ENCODE results near the gene GABARAP.

Gene GABARAP

DNA sequence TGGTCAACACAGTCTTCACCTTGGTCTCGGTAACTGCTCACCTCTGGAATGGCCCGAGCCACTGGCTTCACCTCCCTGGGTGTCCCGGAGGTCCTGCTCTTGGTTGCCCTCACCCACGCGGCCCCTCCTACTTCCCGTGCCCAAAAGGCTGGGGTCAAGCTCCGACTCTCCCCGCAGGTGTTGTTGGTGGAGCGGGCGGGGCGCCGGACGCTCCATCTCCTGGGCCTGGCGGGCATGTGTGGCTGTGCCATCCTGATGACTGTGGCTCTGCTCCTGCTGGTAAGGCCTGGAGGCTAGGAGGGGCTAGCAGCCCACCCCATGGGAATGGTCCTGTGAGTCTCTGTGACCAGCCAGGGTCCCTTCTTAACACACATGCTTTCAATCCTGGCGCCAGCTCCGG, 42.7 kb upstream of the GABARAP start:
- H3K27ac ChIP-seq = no peak overlapping the region
- no peak for DNase-seq
- H3K36me3 ChIP-seq = no peaks in the 10 kb centered on the region
- no peak overlapping the region for H3K4me3 ChIP-seq (ENCODE audit: low read depth, low read length)
- H3K27me3 ChIP-seq (ENCODE audit: insufficient read depth, low read depth, severe bottlenecking) = no peaks in the 10 kb centered on the region
- H3K9me3 ChIP-seq (ENCODE audit: severe bottlenecking) = no peaks in the 10 kb centered on the region
- no peak for TF ChIP-seq CTCF (IDR thresholded peaks at IDR 0.05; ENCODE audit: low read depth, low read length)

GRCh38 chr17:7283471-7284216, 41.4 kb upstream of the GABARAP start:
- H3K36me3 ChIP-seq = no peaks in the 10 kb centered on the region
- DNase-seq = no peak
- H3K9me3 ChIP-seq (ENCODE audit: severe bottlenecking) = no peaks in the 10 kb centered on the region
- no peaks in the 10 kb centered on the region for H3K27me3 ChIP-seq (ENCODE audit: insufficient read depth, low read depth, severe bottlenecking)
- H3K4me3 ChIP-seq (ENCODE audit: low read depth, low read length) = no peak overlapping the region
- no peak for TF ChIP-seq CTCF (IDR thresholded peaks at IDR 0.05; ENCODE audit: low read depth, low read length)
- H3K27ac ChIP-seq = no peak overlapping the region

DNA sequence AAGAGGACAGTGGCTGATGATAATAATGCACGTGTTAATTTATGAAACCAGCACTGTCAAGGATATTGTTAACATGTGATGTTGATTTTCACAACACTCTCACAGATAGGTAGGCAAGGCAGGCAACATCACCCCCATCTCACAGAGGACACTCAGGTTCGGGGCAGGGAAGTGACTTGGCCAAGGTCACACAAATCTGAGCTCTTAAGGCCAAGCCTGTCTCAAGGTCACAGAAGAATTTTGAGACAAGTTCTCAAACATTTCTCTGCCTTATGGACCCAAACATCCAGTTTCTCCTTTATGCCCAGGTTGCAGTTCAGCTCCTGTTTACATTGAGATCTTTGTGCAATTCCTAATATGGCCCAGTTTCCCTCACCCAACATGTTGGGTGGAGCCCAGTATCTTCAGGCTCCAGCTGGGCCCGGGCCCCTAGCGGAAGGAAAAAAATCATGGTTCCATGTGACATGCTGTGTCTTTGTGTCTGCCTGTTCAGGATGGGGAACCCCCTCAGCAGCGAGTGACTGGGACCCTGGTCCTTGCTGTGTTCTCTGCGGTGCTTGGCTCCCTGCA, 40.6 kb upstream of the GABARAP start:
- Histone ChIP-seq H3K27me3 (ENCODE audit: insufficient read depth, low read depth, severe bottlenecking) (no peaks in the 10 kb centered on the region), H3K27ac (no peak overlapping the region), H3K9me3 (ENCODE audit: severe bottlenecking) (no peaks in the 10 kb centered on the region), H3K4me3 (ENCODE audit: low read depth, low read length) (peak overlapping the region; percentile 57), H3K36me3 (no peaks in the 10 kb centered on the region)
- DNase-seq = no peak
- TF ChIP-seq CTCF (IDR thresholded peaks at IDR 0.05; ENCODE audit: low read depth, low read length) = no peak

DNA sequence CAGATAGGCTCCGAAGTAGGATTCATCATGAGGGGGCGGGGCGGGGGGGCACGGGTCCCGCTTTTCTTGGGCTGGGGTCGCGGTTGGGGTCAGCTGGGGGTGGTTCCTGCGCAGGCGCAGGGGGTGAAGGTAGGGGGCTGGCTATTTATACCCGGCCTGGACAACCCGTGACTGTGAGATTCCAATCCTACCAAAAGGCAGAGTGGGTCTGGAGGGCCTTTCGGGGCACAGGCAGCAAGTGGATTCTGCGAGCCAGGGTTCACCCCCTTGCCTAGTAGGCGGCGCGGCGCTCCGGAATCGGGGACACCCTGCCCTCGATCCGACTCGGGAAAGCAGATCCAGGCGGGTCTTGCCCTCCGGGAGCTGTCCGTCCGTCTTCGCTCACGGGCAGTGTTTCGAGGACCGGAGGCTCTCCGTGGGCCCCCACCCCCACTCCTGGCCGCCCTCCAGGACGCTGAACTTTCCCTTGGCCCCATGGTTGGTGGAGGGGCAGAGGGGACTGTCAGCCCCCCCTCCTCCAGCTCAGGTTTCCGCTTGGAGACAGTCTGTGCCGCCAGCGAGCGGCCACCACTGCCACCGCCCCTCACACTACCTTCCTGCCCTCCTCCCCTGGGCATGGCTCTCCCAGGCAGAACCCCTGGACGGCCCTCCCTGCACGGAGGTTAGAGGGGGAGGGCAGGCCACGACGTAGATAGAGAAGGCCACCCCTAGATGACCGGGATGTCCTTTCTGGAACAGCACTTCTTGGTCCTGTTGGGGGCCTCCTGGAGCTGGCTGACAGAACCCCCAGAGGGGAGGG, 39.9 kb upstream of the GABARAP start:
- no peaks in the 10 kb centered on the region for H3K36me3 ChIP-seq
- TF ChIP-seq CTCF (IDR thresholded peaks at IDR 0.05; ENCODE audit: low read depth, low read length) = no peak
- H3K27ac ChIP-seq = no peak overlapping the region
- no peaks in the 10 kb centered on the region for H3K27me3 ChIP-seq (ENCODE audit: insufficient read depth, low read depth, severe bottlenecking)
- H3K9me3 ChIP-seq (ENCODE audit: severe bottlenecking) = no peaks in the 10 kb centered on the region
- DNase-seq = peak; percentile 32
- peak overlapping the region; percentile 57 for H3K4me3 ChIP-seq (ENCODE audit: low read depth, low read length)

DNA sequence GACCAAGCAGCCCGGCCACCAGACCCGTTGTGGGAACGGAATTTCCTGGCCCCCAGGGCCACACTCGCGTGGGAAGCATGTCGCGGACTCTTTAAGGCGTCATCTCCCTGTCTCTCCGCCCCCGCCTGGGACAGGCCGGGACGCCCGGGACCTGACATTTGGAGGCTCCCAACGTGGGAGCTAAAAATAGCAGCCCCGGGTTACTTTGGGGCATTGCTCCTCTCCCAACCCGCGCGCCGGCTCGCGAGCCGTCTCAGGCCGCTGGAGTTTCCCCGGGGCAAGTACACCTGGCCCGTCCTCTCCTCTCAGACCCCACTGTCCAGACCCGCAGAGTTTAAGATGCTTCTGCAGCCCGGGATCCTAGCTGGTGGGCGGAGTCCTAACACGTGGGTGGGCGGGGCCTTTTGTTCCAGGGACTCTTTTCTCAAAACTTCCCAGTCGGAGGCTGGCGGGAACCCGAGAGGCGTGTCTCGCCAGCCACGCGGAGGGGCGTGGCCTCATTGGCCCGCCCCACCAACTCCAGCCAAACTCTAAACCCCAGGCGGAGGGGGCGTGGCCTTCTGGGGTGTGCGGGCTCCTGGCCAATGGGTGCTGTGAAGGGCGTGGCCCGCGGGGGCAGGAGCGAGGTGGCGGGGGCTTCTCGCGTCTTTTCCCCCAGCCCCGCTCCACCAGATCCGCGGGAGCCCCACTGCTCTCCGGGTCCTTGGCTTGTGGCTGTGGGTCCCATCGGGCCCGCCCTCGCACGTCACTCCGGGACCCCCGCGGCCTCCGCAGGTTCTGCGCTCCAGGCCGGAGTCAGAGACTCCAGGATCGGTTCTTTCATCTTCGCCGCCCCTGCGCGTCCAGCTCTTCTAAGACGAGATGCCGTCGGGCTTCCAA, 39.1 kb upstream of the GABARAP start, which contains the start of gene SLC2A4:
Gene SLC2A4 (plus strand): TSS at position 645 of the 879 bp plus-strand sequence. CDS start 217 bp downstream, at position 862.
- peak within 1 kb of the TSS; percentile 49 for H3K27ac ChIP-seq
- no peak for TF ChIP-seq CTCF (IDR thresholded peaks at IDR 0.05; ENCODE audit: low read depth, low read length)
- H3K36me3 ChIP-seq = no peaks in the 10 kb centered on the region
- H3K9me3 ChIP-seq (ENCODE audit: severe bottlenecking) = no peaks in the 10 kb centered on the region
- peak within 1 kb of the TSS; percentile 57 for H3K4me3 ChIP-seq (ENCODE audit: low read depth, low read length)
- no peaks in the 10 kb centered on the region for H3K27me3 ChIP-seq (ENCODE audit: insufficient read depth, low read depth, severe bottlenecking)
- peak; percentile 97 for DNase-seq

Data from WERI-Rb-1 (cell line).